Left kidney (tissue), 8 donors: ENCODE data around the gene PTH2. TPM values are rescaled to one million over a fixed set of nuclear protein-coding genes. Genes with fewer than 3 reads are reported as not detected.
"Not testable (repeated sequence)": the region's sequence is repeated elsewhere in the genome, so short reads cannot be mapped to it uniquely, and the experiment has no call there.

Source experiments
- DNase-seq: peaks from one replicate; pipeline ENCODE4 v3.0.0-alpha.2; 2013
- long read RNA-seq, 8 donors: transcript quantifications; one replicate each; lab custom pipeline, GENCODE V29; 2026
- polyA plus RNA-seq: library from polyadenylated mRNA; unstranded; fragments of 120-200 nt; gene quantifications from one replicate; pipeline ENCODE4 v1.2.1, GENCODE V29; 2013; ENCODE audit not compliant: insufficient read length

The PTH2 gene
- not detected for polyA plus RNA-seq
- long read RNA-seq, donor 1, result 0 reads
- long read RNA-seq, donor 2, result 0 reads
- long read RNA-seq, donor 3, result 0 reads
- long read RNA-seq, donor 4, result 0 reads
- long read RNA-seq, donor 5, result 0 reads
- long read RNA-seq, donor 6, result 0 reads
- long read RNA-seq, donor 7, result 0 reads
- long read RNA-seq, donor 8, result 0 reads

- no peak for DNase-seq
Measured at GRCh38 chr19:49423071-49423984, at the start of gene PTH2. PTH2 (minus strand) TSS chr19:49423441; CDS start chr19:49423339, 102 bp downstream.

- no peak for DNase-seq
Measured at GRCh38 chr19:49472936-49473335, 49.7 kb upstream of the PTH2 start.

GRCh38 chr19:49470615-49470978 is 47.4 kb upstream of the PTH2 start:
- DNase-seq, result no peak

GRCh38 chr19:49469828-49470614 is 46.8 kb upstream of the PTH2 start:
- no peak for DNase-seq

- DNase-seq, result peak; percentile 53
Measured at GRCh38 chr19:49468746-49469447, 45.7 kb upstream of the PTH2 start.

GRCh38 chr19:49468199-49468598 is 45.0 kb upstream of the PTH2 start:
- DNase-seq, result no peak

GRCh38 chr19:49465371-49465770 is 42.1 kb upstream of the PTH2 start:
- DNase-seq, result no peak

GRCh38 chr19:49463960-49464740 is 40.9 kb upstream of the PTH2 start:
- no peak for DNase-seq

GRCh38 chr19:49462492-49462891 is 39.3 kb upstream of the PTH2 start:
- no peak for DNase-seq

GRCh38 chr19:49461656-49462055 is 38.4 kb upstream of the PTH2 start:
- no peak for DNase-seq

- DNase-seq, result not testable (repeated sequence)
Measured at GRCh38 chr19:49461130-49461529, 37.9 kb upstream of the PTH2 start.

GRCh38 chr19:49459388-49459787 is 36.1 kb upstream of the PTH2 start:
- DNase-seq, result no peak

- DNase-seq, result no peak
Measured at GRCh38 chr19:49458567-49458903, 35.3 kb upstream of the PTH2 start.

GRCh38 chr19:49456326-49456725 is 33.1 kb upstream of the PTH2 start:
- no peak for DNase-seq

GRCh38 chr19:49455773-49456172 is 32.5 kb upstream of the PTH2 start:
- DNase-seq, result peak; percentile 70

- DNase-seq, result no peak
Measured at GRCh38 chr19:49453757-49454240, 30.6 kb upstream of the PTH2 start.

GRCh38 chr19:49453013-49453756 is 29.9 kb upstream of the PTH2 start, which contains the start of gene ALDH16A1:
ALDH16A1 (plus strand) TSS chr19:49453225; CDS start chr19:49453332, 107 bp downstream.
- DNase-seq, result peak; percentile 98

GRCh38 chr19:49451430-49452181 is 28.4 kb upstream of the PTH2 start, which contains the start of gene PIH1D1:
PIH1D1 (minus strand) TSS chr19:49451814; CDS start chr19:49451574, 240 bp downstream.
- peak; percentile 99 for DNase-seq

GRCh38 chr19:49450405-49450804 is 27.2 kb upstream of the PTH2 start:
- DNase-seq, result no peak

GRCh38 chr19:49448432-49448786 is 25.2 kb upstream of the PTH2 start:
- no peak for DNase-seq
